HG03159 (cell line): ENCODE results near the gene SHLD1.
A peak's percentile ranks its signal among the peaks of the same experiment; 100 is the strongest.

Experiments
- ATAC-seq: cut with Tn5 transposase; IDR thresholded peaks from one replicate; pipeline ENCODE4 v1.9.1; 2021; ENCODE audit warnings: mild to moderate bottlenecking, moderate library complexity; ENCODE audit not compliant: unreplicated experiment

The SHLD1 gene

DNA sequence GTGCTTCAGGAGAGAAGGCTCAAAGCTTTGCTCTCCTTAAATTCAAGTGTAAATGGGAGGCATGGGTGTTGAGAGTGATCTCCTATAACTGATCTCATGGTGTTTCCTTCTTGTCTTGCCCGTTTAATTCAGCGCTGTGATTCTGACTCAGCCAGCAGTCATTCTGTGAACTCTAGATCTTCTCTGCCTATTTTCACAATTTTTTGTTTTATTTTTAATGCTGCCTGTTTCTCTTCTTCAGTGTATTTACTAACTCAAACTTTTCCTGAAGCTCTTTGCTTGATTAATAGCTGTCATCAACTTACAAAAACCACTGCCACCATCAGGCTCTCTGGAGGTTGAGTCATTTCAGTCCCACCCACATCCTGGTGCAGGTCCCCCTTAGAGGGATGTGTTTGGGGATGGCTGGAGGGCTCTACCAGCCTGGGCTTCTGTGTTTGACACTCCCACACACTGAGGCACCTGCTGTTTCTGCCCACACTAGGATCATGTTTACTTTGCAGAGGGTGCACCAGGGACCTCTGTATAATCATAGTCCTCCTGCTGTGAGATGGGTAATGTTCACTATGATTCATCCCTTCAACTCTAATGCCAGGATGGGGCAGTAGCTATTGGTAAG, 94.0 kb downstream of the SHLD1 start:
- peak; percentile 72 for ATAC-seq

DNA sequence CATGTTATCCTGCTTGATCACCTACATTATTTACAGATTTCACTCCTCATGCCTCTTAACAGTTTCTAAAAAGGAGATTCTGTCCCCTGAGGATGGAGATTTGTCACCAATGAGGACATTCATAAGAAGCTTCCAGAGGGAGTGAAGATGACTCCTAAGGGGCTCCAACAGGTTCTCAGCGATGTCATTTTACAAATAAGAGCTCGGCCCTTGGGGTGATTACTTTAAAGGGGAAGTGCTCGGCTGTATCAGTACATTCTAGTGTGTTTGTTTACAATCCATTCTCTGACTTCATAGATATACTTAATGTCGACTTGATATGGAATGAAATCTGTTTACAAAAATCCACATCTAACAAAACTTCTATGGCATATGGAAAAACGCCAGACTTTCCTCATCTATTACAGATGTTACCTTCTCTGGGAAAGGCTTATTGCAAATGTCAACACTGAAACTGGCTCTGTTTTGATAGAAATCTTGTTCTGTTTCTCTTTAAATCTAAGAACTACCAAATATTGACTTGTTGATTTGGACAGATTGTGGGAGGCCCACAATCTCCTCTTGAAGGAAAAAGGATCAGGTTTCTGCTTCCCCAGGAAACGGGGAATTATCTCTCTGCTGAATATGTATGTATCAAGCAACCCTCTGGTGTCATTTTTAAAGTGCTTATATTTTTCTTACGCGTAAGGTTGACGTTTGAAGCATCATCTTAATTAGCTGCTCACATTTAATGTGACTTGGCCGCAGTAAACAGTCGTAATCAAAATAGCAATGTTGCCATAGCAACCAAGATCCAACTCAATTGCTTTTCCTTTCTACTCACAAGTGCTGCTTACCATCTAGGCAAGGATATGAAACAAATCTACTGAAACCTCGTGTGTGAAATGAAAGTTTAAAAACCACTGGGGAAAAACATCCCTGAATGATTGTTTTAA, 95.7 kb downstream of the SHLD1 start:
- no peak for ATAC-seq

DNA sequence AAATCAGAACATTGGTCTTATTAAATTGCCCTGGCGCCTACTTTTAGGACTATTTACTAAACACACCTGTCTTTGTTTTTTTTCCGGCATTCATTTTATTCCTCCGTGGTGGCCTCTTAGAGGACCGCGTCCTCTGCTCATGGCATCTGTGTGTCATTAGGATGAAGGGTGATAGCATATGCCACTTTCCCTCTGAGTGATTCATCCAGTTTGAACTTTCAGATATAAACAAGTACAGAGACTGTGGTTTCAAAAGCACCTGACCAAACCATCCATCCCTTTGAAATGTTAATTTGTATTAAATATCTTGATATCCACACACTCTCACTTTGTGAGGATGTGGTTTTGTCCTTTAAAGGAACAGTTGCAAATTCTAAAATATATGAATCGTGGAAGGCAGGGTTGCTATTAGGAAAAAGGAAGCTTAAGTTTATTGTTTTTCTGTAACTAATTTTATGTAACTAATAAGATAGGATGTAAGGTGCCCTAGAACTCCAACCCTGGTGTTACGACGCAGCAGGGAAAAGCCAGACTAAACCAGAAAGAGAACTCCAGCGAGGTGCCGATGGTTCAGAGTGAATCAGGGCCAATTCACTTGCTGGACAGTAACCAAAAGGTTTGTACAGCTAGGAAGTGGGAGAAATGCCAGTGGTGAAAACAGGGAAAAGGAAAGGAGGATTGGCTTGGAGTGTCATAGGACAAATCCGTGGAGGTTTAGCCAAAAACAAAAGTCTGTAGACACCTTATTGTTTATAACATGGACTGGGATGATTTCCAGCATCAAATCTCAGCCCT, 98.7 kb downstream of the SHLD1 start:
- ATAC-seq, result no peak

DNA sequence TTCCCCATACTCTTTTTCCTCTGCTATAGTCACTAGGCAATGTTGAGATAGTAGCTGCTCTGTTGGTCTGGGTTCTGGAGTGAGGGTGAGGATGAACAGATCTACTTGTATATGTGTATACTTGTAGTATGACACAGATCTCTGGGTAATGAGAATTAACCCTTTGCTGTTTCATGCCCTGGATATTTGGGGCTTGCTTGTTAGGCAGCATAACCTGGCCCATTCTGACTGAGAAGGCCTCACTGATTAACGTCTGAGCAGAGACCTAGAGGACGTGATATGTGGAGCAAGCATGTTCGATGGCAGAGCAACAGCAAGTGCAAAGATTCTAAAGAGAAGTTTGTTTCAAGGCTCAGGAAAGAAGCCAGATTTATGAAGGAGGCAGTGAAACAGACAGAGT, 105.7 kb downstream of the SHLD1 start:
- ATAC-seq, result no peak

DNA sequence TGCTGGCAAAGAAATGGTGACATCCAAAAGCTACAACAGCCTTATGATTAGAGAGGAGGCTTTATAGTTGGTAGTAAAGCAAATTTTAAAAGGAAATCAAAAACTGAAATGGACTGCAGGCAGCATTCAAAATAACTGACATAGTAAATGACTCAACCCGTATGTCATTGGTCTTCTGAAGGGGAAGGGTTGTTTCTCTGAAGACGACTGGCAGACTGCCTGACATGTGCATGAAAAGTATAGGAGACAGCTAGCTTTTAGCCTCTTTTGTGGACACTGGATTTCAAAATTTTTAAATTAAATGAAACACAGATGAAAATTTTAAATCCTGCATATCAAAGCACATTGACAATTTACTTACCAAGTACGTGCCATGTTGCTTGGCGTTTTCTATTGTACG, 109.4 kb downstream of the SHLD1 start:
- ATAC-seq, result no peak

DNA sequence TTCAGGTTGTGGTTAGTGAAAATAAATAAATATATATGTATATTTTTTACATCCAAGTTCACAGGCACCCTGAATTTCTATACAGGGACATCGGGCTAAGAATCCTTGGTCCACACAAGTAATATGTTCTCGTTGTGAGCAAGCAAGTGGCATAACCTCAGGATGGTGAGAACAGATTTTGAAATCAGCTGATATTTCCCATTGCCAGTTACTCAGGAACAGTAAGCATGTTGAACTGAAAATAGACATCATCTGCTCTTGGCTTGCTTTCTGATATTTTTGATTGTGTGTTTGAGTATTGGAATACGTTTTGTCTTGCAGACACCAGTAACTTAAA, 112.5 kb downstream of the SHLD1 start:
- no peak for ATAC-seq

DNA sequence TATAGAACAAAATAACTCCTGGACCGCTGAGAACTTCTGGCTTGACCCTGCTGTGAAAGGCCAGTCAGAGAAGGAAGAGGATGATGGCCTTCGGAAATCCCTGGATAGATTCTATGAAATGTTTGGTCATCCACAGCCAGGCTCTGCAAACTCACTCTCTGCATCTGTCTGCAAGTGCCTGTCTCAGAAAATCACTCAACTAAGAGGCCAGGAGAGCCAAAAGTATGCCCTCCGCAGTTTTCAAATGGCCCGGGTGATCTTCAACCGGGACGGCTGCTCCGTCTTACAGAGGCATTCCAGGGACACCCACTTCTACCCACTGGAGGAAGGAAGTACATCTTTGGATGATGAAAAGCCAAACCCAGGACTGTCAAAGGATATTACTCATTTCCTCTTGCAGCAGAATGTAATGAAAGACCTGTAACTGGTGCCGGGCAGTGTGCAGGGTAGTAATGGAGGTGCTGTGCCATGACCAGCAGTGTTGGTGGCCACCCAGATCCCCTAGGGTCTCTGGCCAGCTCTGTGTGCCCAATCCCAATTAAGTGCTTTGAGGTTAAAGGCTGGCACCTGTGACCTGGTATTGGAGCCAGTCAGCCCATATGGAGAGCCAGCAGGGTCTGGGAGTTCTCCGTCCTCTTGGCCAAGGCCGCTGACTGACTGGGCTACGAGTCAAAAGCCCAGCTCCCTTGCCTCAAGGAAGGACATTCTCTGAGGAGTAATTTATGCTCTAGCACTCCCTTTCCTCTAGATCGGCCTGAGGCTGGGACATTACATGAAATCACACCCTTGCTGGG, 113.0 kb downstream of the SHLD1 start:
- ATAC-seq, result no peak

DNA sequence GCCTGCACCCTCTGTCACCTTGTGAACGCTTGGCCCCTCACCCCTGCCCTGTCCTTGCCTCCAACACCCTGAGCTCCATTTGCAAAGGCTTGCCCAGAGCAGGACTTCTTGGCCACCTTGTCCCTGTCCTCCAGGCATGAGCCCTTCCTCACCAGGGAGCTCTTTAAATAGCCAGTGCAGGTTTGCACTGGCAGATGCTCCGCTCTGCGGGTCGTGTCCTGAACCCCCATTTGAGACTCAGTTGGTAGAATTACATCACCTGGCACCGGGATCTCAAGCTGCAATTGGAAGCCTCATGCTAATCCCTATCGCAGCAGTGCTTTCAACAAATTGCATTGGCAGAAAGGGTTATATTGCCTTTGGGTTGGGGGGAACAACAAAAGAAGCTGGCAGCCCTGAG, 114.2 kb downstream of the SHLD1 start:
- ATAC-seq, result no peak

DNA sequence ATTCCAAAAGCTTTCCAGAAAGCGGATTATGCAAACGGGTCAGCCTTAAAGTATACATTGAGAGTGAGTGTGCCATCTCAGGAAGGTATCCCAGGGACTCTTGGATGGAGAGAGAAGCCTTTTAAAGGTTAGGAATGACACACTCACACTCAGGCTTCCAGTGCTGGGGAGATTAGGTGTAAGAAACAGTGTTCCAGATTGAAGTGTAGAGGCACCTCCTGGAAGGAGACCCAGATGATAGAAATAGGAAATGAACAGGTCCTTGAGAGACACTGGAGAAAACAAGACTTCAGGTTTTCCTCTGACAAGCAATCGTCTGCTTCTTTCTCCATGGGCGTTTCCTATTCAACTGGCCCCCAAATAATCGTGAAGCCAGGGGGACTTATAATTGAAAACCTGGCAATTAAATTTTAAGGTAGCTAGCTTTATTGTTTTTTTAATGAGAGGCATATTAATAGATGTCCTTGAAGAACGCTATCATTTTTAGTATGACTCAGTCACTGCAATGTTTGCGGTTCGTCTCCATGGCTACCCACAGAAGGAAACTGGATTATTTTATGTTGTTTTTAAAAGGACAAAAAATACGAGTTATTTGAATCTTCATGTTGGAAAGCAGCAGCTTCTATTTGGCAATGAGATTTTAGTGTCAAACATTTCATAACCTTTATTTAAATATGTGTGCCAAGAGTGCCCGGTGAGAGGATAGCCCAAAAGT, 114.8 kb downstream of the SHLD1 start:
- no peak for ATAC-seq

DNA sequence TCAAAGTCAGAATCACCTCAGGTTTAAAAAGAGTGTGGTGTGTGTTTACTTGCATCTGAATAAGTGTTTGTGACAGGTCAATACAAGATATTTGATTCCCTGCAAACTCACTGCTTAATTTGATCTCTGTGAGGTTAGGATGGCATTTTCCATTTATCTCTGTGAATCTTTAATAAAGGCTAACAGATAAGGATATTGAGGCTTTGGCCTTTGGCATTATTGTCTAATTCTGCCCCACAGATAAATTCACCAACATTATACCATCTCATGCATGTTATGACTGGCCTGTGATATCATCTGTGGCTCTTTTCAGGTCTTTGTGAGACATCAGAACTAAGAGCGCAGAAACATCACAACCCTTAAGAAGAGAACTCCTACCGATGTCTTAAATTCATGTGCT, 115.4 kb downstream of the SHLD1 start:
- ATAC-seq, result no peak

DNA sequence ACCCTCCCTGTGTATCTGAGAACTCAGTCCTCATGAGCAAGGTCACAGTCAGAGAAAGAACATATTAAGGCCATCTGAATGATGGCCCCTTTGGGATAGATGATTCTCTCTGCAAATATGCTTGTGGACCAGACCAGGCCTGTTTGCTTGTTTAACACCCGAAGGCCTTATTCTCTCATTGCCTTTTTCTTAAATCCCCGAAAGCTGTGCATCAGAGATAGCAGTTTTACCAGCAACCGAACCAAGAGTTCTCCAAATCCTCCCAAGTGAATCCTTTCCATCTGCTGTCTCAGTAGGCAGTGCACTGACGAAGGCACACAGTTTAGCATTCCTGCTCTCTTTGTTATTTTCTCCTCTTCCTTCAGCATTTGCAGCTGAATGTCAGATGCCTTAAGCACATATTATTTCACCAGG, 120.4 kb downstream of the SHLD1 start:
- ATAC-seq, result no peak

DNA sequence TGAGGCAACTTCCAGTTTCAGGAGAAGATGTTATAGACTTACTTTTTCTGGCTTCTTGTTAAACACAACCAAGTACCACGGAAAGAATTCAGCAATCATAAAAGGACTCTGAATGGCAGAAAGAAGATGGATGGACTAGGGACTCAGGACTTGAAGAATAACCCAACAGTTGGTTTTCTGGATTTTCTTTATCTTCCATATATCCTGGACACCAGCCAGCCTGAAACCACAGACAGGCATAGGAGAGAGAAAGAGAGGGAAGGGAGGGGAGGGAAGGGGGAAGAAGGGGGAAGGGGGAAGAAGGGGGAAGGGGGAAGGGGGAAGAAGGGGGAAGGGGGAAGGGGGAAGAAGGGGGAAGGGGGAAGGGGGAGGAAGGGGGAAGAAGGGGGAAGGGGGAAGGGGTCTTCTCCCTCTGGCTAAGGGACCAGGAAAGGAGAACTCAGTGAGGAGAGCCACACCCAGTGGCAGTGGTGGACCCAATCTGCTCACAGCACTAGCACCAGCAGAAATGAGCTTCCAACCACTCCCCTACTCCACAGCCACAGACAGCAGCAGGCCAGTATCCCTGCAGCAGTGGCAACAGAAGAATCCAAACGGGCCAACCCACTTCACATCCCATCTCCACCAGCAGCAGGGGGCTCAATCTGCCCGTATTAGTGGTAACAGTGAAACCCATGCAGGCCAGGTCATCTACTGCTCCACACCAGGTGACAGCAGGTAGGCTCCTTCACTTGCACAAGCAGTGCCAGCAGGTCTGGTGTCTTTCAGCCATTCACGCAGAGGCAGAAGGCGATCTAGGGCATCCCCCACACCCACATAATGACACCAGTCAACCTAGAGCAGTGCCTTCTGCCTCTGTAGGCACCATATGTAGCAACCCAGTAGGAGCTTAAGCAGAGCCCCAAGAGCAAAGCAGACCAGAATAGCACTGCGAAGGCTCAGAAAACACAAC, 121.5 kb downstream of the SHLD1 start:
- no peak for ATAC-seq

DNA sequence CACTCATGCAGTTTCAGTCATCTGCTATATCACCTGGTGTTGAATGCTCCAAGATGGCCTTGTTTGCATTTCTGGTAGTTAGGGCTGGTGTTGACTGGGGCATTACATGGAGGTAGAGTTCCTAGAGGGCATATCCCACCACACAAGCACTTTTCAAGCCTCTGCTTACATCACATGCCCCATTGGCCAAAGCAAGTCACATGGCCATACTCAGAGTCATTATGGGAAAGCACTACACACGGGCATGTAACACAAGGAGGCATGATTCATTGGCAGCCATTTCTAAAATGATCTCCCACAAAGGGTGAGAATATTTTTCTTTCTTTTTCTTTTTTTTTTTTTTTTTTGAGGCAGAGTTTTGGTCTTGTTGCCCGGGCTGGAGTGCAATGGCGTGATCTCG, 126.9 kb downstream of the SHLD1 start:
- no peak for ATAC-seq

DNA sequence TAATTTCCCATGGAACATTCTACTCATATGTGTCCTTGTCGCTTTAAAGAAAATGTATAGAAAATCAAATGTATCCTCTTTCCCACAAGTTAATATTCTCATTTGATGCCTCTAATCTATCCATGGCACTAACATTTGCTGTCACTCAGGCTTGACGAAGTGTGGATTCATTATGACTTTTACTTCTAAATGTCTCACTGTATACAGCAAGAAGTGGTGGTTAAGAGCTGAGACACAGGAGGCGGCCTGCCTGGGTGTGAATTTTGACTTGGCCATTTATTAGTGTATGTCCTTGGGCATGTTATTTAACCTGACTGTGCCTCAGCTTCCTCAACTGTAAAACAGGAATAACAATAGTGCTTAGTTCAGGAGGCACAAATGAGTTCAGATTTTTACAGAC, 130.1 kb downstream of the SHLD1 start:
- no peak for ATAC-seq

DNA sequence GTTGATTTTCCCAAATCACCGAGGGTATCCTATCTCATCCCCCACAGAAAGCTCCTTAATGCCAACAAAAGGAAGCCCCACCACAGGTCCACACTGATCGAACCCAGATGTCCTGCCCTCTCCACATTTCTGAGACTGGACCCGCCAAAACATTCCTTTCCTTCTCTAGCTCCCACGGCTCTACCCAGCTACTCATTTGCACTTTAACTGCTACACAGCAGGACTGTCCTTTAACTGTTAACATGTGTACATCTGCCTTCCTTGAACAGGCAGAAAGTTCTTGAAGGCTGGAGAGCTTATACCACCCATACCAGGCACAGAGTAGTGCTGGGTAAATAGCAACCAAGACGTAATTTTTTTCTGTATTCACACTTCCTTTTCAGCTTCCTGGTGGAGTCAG, 131.5 kb downstream of the SHLD1 start:
- ATAC-seq, result no peak

DNA sequence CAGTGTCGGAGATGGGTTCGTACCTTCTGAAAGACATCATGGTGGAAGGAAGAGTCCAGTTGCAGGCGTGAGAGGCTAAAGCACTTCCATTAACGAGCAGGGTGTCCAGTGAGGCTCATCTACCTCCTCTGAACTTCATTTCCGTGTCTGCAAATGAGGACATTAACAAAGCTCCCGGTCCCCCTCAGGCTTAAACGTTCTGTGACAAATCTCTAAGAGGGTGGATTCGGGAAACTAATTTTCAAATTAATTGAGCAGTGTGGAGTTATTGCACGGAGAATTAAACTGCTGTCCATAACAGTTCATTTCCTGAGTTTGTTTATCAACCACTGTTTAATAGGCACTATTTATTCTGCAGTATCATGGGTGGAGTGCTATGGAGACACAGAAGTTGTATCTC, 132.0 kb downstream of the SHLD1 start:
- no peak for ATAC-seq

DNA sequence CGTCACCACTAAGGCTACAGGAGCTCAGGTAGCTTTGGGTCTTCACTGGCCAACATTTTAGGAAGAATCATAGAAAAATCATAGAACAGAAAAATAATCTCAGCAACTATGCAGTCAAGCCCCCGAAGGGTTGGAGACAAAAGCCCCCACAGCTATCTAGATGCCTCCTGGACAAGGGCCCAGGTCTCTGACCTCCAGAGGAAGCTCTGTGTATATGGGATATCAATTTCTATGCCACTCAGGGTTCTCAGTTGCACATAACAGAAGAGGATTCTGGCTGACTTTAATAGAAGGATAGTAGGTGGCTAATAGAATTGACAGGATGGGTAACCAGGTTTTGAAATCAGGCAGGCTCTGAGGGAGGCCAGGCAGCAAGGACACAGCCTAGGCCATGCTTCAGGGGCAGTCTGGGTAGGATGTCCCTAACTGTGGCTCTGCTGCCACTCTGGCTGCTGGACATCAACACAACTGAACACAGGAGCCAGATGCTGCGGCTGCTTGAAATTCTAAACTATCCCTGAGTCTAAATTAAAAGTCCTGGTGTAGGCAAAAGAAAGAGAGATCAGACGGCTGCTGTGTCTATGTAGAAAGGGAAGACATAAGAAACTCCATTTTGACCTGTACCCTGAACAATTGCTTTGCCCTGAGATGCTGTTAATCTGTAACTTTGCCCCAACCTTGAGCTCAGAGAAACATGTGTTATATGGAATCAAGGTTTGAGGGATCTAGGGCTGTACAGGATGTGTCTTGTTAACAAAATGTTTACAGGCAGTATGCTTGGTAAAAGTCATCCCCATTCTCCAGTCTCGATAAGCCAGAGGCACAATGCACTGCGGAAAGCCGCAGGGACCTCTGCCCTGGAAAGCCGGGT, 134.5 kb downstream of the SHLD1 start:
- no peak for ATAC-seq

DNA sequence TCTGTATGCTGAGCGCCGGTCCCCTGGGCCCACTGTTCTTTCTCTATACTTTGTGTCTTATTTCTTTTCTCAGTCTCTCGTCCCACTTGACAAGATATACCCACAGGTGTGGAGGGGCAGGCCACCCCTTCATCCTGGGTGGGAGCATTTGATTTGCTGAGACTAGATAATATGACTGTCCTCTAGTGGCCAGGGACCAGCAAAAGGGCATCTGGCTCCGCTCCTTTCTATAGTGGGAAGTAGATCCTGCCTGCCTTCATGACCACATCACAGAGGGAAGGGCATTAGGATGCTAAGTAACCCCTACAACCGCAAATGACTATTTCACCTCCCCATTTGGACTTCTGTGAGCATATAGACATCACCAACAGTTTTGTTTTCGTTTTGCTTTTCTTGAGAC, 135.7 kb downstream of the SHLD1 start:
- no peak for ATAC-seq
